Measurements from ENCODE around the gene EPB41L4B.
"Not testable (repeated sequence)": the region's sequence is repeated elsewhere in the genome, so short reads cannot be mapped to it uniquely, and the experiment has no call there.

The EPB41L4B gene

DNA sequence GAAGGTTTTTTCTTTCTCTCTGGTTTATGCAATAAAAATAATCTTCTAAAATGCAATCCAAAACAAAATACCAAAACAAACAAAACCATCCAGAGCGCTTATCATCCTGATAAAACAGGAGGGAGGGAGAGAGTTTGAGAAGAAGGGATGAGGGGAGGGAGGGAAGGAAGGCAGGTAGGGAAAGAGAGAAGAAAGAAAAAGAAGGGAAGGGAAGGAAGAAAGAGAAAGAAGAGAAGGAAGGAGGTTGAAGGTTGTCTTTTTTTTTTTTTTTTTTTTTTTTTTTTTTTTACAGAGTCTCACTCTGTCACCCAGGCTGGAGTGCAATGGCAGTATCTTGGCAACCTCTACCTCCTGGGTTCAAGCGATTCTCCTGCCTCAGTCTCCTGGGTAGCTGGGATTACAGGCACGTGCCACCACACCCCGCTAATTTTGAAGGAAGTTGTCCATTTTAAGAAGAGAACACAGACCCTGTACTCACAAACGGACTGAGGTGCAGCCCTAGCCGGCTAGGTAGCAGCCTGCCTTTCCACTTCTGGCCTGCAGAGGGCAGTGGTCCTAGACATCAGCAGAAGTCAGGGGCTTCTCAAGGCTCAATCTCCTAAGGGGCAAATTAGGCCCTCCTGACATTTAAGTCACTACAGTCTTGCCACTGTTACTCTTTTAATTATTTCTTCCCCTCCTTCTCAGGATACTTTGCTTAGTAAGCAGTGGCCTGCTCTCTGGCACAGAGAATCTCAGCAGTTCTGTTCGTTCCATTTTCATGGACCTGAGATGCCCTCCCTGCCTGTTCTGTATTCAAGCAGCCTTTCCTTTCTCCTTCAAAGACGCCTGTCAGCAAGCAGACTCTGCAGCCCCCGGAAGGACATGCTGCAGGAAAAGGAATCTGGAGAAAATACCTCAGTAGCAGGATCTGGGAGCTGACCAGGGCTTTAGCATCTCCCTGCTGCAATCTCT lies 76.4 kb downstream of the EPB41L4B start:
- DNase-seq (ENCODE audit: low spot score): peak; percentile 62

DNA sequence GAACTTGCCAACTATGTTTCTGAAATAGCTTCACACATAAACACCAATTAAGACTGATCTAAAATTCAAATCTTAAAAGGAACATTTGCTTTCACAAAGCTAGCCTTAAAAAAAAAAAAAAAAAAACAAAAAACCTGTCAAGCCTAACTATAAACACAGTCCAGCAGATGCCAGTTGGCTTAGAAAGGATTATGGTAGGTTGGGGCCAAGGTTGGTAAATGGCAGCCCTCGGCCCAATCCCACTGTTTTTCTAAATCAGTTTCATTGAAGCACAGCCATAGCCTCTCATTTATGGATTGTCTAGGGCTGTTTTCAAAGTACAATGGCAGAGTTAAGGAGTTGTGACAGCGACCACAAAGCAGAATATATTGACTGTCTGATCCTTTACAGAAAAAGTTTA lies 78.1 kb downstream of the EPB41L4B start:
- DNase-seq (ENCODE audit: low spot score): no peak

DNA sequence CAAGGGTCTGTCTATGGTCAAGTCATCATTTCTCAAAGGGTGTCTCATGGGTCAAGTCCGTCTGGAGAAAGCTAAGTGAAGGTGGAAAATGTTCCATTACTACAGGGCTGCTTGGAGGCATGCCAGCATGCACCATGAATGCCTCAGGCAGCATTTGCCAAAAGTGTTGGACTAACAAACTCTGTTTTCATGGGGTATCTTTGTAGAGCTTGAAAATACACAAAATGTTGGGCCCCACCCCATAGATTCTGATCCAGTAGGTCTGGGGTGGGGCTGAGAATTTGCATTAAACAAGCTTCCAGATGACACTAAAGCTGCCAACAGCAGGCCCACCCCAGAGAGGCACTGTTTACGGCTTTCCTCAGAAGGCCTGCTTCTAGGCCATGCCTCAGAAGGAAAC lies 78.8 kb downstream of the EPB41L4B start:
- no peak for DNase-seq (ENCODE audit: low spot score)

DNA sequence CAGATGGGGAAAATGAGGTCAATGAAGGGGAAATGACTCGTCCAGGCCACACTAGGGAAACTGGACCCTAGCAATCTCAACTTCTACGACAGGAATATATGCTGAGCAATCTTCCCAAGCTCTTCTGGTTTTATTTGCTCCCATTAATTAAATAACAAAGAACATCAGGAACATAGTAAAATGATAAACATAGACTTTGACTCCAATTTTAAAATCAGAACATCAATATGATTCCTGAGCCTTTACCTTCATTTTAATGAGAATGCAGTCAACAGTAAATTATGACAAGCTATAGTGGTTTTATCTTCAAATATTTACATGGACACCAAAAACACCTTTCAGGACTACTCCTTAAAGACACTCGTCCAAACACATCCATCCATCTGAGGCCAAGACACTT lies 79.7 kb downstream of the EPB41L4B start:
- DNase-seq (ENCODE audit: low spot score): no peak

DNA sequence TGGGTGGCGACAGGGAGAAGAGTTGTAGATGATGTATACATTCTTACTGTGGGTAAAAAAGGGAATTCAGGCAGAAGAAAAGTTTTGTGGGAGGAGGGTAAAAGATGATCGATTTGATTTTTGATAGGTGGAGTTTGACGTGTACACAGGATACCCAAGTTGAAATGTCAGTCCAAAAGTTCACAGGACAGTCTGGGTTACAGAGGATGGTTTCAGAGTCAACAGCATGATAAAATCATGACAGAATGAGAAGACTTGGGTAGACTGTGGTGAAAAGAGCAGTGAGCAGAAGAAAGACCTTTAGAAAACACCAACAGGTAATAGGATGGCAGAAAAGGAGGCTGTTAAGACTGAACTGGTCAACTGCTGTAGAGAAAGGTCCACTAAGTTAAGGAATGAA lies 81.6 kb downstream of the EPB41L4B start:
- no peak for DNase-seq (ENCODE audit: low spot score)

DNA sequence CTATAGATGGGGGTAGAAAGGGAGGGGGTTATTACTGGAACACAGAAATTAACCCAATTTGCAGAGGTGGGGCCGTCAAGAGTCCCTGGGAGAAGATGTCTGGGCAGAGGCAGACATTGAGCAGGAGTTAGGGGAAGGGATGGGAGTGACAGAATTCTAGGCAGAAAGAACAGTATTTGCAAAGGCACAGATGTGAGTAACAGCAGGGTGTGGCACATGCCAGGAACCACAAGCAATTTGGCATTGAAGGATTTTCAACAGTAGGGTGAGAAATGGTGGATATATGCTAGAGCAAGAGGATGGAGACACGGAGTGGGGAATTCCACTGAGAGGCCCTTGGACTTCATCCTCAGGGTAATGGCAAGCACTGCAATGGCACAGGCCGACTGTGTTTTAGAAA lies 82.2 kb downstream of the EPB41L4B start:
- DNase-seq (ENCODE audit: low spot score): no peak

DNA sequence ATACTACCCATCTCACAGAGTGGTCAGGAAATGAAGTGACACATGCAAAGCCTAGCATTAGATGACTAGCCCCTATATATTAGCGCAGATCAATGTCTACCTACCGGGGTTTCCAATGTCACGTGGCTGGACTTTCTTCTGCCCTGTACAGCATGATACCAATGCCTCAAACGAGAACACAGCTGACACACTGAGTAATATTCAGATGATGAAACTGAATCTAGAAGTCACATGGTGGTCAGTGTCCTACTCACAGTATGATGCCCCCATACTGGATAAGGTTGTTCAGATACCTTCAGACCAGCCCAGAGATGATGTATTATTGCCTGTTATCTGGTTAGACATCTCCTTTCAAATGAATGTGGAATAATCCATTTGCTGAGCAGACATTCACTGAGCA lies 82.7 kb downstream of the EPB41L4B start:
- DNase-seq (ENCODE audit: low spot score): no peak

DNA sequence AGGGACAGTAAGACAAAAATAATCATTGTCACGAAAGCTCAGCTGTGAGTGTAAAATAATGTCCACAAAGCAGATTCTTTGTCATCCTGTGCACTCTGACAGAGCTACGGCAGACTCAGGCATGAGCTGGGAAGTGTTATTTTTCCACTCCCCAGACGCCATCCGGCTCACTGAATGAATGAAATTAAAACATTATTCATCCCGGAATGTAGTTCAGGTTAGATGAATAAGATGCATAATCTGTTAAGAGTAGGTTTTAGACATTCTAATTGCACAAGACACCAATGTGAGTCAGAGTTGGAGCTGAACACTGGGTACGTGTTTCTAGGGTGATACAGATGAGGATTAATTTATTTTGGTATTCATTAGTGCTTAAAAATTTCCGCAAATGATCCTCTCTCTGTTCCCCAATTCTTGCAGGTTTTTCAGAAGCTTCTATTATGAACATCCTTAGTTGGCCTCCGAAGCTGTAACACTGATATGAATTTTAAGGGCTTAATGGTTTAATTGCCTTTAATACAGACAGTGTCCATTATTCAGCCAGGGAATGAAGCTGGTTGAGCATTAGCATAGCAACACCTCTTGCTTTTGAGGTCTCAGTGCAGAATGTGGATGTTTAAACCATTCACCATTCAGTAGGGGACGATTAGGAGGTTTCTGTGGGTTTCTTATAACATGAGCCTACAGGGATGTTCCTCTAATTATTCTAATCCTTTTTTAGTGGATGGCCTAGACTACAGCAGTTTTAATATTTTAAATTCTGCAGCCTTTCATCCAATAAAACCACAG lies 88.2 kb downstream of the EPB41L4B start:
- no peak for DNase-seq (ENCODE audit: low spot score)

DNA sequence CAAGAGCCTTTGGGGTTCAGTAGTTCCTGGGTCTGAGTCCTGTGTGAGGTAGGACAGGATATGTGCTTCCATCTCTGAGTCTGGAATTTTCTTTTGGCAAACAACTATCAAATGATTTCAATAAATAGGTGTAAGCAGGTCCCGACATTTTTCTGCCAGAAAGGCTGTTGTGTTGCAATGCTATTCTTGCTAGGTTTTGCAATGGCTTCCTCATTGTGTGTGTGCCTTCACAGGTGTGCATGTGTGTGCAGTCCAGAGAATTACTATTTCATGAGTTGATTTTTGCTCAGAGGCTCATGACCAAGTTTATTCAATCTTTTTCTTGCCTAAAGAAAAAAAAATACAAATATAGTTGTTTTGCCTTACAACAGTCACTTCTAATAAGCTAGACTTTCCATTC lies 89.3 kb downstream of the EPB41L4B start:
- DNase-seq (ENCODE audit: low spot score): no peak

DNA sequence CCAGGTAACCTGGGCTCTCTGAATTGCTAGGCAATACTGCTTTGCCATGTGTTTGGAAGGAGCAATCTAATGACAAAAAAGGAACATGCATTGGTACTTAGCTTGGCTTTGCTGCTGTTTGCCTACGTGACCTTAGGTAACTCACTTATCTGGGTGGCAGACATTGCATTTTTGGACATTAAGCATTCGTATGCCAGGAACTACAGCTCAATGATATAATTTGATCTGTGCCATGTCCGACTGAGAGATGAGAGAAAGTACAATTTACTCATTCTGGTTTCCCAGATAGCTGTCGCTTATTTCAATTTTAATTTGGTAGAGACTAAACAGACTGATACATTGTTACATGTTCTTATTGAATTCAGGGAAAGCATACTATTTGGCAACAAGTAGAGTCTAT lies 90.6 kb downstream of the EPB41L4B start:
- DNase-seq (ENCODE audit: low spot score): no peak

DNA sequence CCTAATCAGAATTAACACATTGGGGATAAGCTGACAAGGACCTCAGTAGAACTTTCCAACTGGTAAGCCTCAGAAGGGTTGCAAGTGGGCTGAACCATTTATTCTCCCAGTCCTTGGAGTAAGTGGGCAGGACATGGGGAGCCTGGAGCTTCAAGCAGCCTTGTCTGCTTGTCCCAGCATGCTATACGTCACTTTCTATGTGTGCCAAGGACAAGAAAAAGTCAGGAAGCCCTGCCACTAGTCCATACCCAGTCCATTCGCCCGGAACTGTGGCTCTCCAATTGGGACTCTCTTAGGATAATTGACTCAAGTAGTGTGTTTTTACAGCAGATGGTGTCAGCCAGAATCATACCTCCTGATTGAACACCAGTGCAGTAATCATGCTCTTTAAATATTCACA lies 91.2 kb downstream of the EPB41L4B start:
- no peak for DNase-seq (ENCODE audit: low spot score)

DNA sequence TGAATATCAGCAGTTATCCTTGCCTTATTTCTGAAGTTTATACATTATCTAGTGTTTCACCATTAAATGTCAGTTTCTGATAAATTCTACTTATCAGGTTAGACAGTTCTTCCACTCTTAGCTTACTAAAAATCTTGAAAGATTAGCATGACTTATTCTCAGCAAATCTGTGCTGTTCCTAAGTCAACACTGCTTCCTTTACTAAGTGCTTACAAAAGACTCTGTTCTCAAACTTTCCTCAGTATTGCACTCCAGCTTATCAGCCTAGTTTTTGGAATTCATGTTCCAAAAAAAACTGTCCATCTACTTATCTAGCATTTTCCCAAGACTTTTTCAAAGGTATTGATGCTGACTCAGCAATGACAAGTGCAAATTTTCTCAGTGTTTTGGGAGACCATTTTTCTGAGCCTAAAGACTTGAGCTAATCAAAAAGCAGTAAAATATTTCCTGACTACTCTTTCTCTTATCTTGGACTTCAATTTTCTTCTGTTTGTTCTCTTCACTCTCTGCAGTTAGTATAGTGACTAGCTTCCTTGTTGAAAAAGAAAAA lies 92.7 kb downstream of the EPB41L4B start:
- no peak for DNase-seq (ENCODE audit: low spot score)

DNA sequence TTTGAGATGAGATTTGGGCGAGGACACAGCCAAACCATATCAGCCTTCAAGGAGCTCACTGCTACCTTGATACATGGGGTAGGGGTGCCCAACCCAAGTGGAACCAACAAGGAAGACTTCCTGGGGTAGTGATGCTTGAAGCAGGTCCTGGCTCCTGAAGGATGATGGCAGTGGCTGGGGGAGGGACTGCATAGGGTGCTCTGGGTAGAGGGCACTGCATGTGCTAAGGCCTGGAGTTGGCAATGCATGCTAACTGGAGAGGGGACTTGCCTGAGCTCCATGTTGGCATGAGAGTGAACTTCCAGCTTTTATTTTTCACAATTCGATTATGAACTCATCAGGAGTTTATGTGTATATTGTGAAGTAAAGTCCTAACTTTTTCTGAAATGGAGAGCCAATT lies 95.2 kb downstream of the EPB41L4B start:
- DNase-seq (ENCODE audit: low spot score): no peak

DNA sequence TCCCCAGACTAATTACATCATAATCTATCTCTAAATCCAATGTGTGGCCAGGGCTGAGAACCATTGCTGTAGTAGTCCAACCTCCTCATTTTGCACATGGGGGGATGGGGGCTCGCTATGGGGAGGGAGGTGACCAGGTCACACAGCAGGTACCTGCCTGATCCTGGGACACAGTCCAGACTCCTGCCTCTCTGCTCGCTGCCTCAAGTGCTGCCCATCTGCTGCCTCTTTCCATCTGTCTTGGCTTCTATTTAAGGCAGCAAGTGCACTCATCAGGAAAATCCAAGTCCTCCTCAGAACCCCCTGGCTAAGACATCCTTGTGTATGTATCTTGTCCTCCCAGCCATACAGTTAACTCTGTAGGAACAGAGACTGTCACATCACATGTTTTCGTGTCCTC lies 96.1 kb downstream of the EPB41L4B start:
- no peak for DNase-seq (ENCODE audit: low spot score)

DNA sequence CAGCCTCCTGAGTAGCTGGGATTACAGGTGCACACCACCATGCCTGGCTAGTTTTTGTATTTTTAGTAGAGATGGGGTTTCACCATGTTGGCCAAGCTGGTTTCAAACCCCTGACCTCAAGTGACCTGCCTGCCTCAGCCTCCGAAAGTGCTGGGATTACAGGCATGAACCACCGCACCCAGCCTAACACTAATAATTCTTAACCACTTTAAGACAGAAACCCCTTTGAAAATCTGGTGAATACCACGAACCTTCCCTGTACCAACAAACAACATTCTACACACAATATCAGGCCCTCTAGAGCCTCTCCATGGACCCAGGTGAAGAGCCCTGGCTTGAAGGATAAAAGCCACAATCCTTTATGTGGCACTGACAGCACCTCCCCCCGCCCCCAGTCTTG lies 102.6 kb downstream of the EPB41L4B start:
- DNase-seq (ENCODE audit: low spot score): not testable (repeated sequence)

DNA sequence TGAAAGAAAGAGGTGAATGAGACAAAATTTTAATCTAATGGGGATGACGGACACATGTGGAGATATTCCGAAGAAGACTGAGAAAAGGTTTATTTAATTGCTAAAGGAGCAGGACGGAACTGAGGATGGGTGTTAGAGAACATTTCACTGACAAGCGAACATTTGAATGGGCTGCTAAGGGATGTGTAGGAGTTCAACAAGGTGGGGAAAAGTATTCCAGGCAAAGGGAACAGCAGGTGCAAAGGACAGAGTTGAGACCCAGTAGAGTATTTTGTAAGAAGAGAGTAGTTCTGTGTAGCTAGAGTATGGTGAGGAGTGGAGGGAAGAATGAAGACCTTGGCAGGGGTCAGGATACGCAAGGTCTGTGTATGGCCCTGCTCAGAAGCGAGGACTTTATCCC lies 106.4 kb downstream of the EPB41L4B start:
- no peak for DNase-seq (ENCODE audit: low spot score)

DNA sequence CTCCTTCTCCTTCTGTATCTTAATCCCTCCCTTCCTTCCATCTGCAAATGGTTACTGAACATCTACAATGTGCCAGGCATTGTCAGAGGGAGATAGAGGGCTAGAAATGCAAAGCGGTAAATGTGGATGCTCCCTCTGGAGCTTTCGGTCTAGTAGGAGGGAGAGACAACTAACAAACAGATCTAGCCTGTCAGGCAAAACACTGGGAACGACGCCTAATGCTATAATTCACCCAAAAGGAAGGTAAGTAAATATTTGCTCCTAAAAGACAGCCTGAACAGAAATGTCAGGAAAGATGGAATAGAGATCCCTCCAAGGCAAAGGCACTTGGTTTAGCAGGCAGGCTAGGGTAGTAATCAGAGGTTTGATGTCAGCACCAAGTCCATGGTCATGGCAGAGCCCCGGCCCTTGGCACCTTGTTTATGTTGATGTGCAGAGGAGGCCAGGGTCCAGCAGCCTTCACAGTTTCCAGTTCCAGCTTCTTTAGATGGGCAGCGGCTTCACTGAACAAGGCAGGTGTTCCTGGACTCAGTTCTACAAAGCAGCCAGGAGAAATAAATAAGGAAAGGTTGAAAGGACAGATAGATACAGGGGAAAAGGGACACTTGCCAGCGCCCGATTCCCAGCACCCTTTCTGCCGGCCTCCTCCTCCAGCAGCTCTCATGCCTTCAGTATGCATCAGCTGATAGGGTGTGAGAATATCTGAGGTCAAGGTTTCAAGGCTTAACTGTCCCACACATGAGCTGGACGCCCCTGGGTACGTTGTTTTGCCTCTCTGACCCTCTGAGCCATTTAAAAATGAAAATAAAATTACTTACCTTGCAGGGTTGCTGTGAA lies 107.4 kb downstream of the EPB41L4B start:
- no peak for DNase-seq (ENCODE audit: low spot score)

DNA sequence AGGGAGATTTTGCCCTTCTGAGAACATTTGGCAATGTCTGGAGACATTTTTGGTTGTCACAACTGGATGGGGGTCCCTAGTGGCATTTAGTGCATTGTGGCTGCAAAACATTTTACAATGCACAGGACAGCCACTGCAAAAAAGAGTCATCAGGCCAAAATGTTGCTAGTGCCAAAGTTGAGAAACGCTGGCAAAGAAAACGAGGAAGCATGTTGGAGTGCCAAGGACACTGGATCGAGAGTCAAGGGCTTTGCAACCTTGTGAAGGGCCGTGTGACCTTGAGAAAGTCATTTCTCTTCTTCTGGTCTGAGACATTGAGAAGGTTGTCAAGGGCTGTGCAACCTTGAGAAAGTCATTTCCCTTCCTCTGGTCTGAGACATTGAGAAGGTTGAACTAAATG lies 108.1 kb downstream of the EPB41L4B start:
- DNase-seq (ENCODE audit: low spot score): no peak

DNA sequence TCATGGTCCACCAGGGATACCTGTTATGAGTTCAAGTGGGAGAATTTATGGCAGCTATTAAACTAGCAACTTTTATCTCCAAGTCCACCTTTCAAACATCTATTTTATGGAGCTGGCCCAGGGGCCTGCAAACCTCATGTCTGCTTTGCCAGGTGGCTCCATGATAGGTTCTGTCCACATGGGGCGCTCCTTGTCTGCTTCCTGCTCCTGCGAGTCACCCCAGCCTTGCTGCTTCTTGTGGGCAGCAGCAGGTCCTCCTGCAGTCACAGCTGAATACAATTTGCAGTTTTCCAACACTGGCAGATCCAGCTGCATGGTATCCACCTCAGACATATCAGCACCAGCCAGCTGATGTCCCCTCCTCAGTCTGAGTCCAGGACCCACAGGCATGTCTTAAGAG lies 114.2 kb downstream of the EPB41L4B start:
- no peak for DNase-seq (ENCODE audit: low spot score)

DNA sequence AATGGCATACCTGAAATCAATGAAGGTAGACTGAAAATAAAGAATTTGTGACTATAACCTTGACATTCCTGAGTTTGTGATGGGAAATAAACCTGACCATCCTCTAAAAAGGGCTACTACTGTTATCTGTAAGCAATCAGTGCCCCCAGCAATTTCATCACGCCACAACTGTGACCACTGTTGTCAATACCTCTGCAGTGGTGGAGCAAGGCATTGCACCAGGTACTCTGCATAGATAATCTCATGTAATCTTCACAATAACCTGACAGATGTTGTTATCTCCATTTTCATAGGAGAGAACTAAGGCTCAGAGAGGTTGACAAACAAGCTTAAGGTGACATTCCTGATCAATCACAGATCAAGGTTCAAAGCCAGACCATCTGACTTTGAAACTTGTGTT lies 115.3 kb downstream of the EPB41L4B start:
- no peak for DNase-seq (ENCODE audit: low spot score)

DNA sequence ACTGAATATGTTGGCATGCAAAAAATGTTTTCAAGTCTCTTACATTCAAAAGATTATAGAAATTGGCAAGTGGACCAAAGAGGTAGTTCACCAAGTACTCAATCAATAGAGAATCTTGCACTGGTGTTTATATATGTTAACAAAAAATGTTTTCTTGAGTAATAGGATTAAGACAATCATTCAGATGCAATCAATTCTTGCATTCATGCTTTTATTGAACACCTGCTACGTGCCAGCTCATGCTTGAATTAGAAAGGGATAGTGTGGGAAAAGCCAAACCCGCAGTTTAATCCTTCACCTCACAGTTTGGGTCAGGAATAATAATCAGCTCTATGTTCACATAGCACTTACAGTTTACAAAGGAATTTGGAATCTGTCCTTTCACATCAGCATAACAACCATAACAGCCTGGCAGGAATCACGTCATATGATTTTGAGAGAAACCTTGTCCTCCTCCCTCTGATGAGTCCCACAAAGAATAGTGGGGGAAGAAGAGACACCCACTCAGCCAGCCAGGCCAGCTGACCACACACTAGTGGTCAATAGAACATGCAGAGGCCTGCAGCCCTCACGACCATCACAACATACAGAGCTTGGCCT lies 117.0 kb downstream of the EPB41L4B start:
- DNase-seq (ENCODE audit: low spot score): no peak

DNA sequence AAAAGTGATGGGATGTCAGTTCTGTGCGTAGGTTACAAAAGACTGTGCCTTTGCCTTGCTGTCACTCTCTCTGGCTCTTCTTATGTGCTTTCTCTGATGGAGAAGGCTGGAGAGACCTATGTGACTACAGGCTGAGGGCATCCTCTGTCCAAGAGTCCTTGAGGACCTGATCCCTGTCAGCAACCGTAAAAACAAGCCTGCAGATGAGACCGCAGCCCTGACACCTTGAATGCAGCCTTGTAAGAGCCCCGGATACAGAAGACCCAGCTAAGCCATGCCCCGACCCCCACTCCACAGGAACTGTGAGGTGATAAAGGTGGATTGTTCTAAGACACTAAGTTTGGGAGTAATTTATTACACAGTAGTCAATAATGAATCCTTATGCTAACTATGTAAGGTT lies 121.2 kb downstream of the EPB41L4B start:
- no peak for DNase-seq (ENCODE audit: low spot score)
